ENCODE data around the gene TOE1.

The TOE1 gene

GRCh38 chr1:45326627-45327623, 13.0 kb upstream of the TOE1 start, which contains the start of gene HPDL:
Gene HPDL, plus strand, starts transcription at chr1:45326895. Its CDS starts 254 bp downstream, at chr1:45327149.
- DNase-seq, result peak; percentile 73 to 87 (median 87)
- H3K27me3 ChIP-seq (replicated peaks in 2 of 5; ENCODE audit: control insufficient read depth in 4 of 5, insufficient read depth in 5 of 5, low read length in 4 of 5), result no peaks in the 10 kb centered on the region
- H3K9me3 ChIP-seq (ENCODE audit: control extremely low read depth in 1 of 5, control insufficient read depth in 4 of 5, insufficient read depth in 2 of 5, low read depth in 1 of 5, low read length in 4 of 5), result no peaks in the 10 kb centered on the region
- ChIA-PET POLR2A (interaction anchor here (0.5 to 4.1 kb wide), 5 partner anchors 13 to 597 kb away, joined by 3 to 18 read pairs (median 3); partner anchors contain the start of genes MUTYH and TOE1), CTCF (interaction anchor here (0.6 to 3.5 kb wide), 10 partner anchors 11 to 585 kb away, joined by 3 to 13 read pairs (median 4); partner anchors contain the start of genes MUTYH and TOE1)
- peaks cover 0 to 15% (median 13%) of the 10 kb centered on the region in 4 experiments for H3K36me3 ChIP-seq (ENCODE audit: control insufficient read depth in 4 of 4, insufficient read depth in 4 of 4, low read length in 3 of 4)
- WGBS (ENCODE audit: insufficient coverage), result 12% methylated on average over 78 of the region's 96 CpGs
- H3K4me3 ChIP-seq (ENCODE audit: control insufficient read depth in 1 of 7, extremely low read depth in 1 of 7, insufficient read depth in 4 of 7, low read depth in 2 of 7, low read length in 6 of 7), result peak within 1 kb of the TSS; percentile 46 to 84 (median 76)
- H3K27ac ChIP-seq (ENCODE audit: insufficient read depth in 1 of 2, low read depth in 1 of 2, low read length in 2 of 2, poor library complexity in 1 of 2, severe bottlenecking in 2 of 2), result no peak within 1 kb of the TSS
- peaks cover 9 to 31% (median 24%) of the 10 kb centered on the region in 4 experiments for H3K4me1 ChIP-seq (ENCODE audit: control extremely low read depth in 1 of 4, control insufficient read depth in 4 of 4, insufficient read depth in 4 of 4, low read length in 3 of 4)

GRCh38 chr1:45327644-45328515, 12.1 kb upstream of the TOE1 start:
- POLR2A ChIA-PET, result interaction anchor here (0.9 to 4.1 kb wide), 3 partner anchors 12 to 597 kb away, joined by 3 to 18 read pairs (median 4); partner anchors contain the start of genes MUTYH, RNU5D-1 and TOE1
- H3K4me1 ChIP-seq (ENCODE audit: control extremely low read depth in 1 of 4, control insufficient read depth in 4 of 4, insufficient read depth in 4 of 4, low read length in 3 of 4), result peaks cover 9 to 31% (median 24%) of the 10 kb centered on the region in 4 experiments
- H3K36me3 ChIP-seq (ENCODE audit: control insufficient read depth in 4 of 4, insufficient read depth in 4 of 4, low read length in 3 of 4), result peaks cover 0 to 24% (median 18%) of the 10 kb centered on the region in 4 experiments
- WGBS (ENCODE audit: insufficient coverage), result 59% methylated on average over 18 of the region's 19 CpGs
- CTCF ChIA-PET, result interaction anchor here (0.6 to 3.5 kb wide), 10 partner anchors 8 to 241 kb away, joined by 3 to 13 read pairs (median 4); partner anchors contain the start of genes MUTYH and TOE1
- peak overlapping the region in 6 of 7 experiments; percentile 46 to 84 (median 76) for H3K4me3 ChIP-seq (ENCODE audit: control insufficient read depth in 1 of 7, extremely low read depth in 1 of 7, insufficient read depth in 4 of 7, low read depth in 2 of 7, low read length in 6 of 7)
- H3K9me3 ChIP-seq (ENCODE audit: control extremely low read depth in 1 of 5, control insufficient read depth in 4 of 5, insufficient read depth in 2 of 5, low read depth in 1 of 5, low read length in 4 of 5), result no peaks in the 10 kb centered on the region
- DNase-seq, result peak in 1 of 3 donors; percentile 19
- no peak overlapping the region for H3K27ac ChIP-seq (ENCODE audit: insufficient read depth in 1 of 2, low read depth in 1 of 2, low read length in 2 of 2, poor library complexity in 1 of 2, severe bottlenecking in 2 of 2)
- no peaks in the 10 kb centered on the region for H3K27me3 ChIP-seq (replicated peaks in 2 of 5; ENCODE audit: control insufficient read depth in 4 of 5, insufficient read depth in 5 of 5, low read length in 4 of 5)

DNA sequence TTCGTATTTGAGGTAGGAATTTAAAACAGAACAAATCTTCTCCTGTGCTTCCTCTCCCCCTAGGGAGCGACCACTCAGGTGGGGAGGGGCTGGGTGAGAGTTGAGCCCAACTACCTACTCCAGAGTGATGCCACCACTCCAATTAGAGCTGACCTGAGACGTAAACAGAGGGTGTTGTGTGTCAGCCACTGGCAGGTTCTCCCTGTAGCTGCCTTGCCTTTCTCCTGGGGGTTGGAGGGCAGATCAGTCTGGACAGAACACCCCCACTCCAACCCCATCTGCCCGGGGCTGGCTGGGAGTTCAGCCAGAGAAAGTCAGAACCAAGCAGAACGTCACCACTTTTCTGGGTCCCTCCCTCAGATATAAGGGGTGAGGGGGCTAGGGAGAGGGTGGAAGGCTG, 11.3 kb upstream of the TOE1 start:
- Histone ChIP-seq H3K4me1 (ENCODE audit: control extremely low read depth in 1 of 4, control insufficient read depth in 4 of 4, insufficient read depth in 4 of 4, low read length in 3 of 4) (peaks cover 9 to 31% (median 24%) of the 10 kb centered on the region in 4 experiments), H3K27ac (ENCODE audit: insufficient read depth in 1 of 2, low read depth in 1 of 2, low read length in 2 of 2, poor library complexity in 1 of 2, severe bottlenecking in 2 of 2) (no peak overlapping the region), H3K9me3 (ENCODE audit: control extremely low read depth in 1 of 5, control insufficient read depth in 4 of 5, insufficient read depth in 2 of 5, low read depth in 1 of 5, low read length in 4 of 5) (no peaks in the 10 kb centered on the region), H3K36me3 (ENCODE audit: control insufficient read depth in 4 of 4, insufficient read depth in 4 of 4, low read length in 3 of 4) (peaks cover 0 to 32% (median 22%) of the 10 kb centered on the region in 4 experiments), H3K4me3 (ENCODE audit: control insufficient read depth in 1 of 7, extremely low read depth in 1 of 7, insufficient read depth in 4 of 7, low read depth in 2 of 7, low read length in 6 of 7) (peak overlapping the region in 2 of 7 experiments; percentile 19 to 21), H3K27me3 (replicated peaks in 2 of 5; ENCODE audit: control insufficient read depth in 4 of 5, insufficient read depth in 5 of 5, low read length in 4 of 5) (no peaks in the 10 kb centered on the region)
- 100% methylated on average over 1 of the region's 5 CpGs for WGBS (ENCODE audit: insufficient coverage)
- no peak for DNase-seq
- ChIA-PET CTCF (interaction anchor here (1.1 to 3.5 kb wide), 2 partner anchors 9 to 165 kb away, joined by 3 to 13 read pairs; no protein-coding TSS in a partner anchor), POLR2A (interaction anchor here (1.5 to 4.1 kb wide), 2 partner anchors 11 to 598 kb away, joined by 4 to 18 read pairs; partner anchors contain the start of genes MUTYH, RNU5D-1 and TOE1)

- no peak overlapping the region for H3K27ac ChIP-seq (ENCODE audit: insufficient read depth in 1 of 2, low read depth in 1 of 2, low read length in 2 of 2, poor library complexity in 1 of 2, severe bottlenecking in 2 of 2)
- H3K9me3 ChIP-seq (ENCODE audit: control extremely low read depth in 1 of 5, control insufficient read depth in 4 of 5, insufficient read depth in 2 of 5, low read depth in 1 of 5, low read length in 4 of 5), result no peaks in the 10 kb centered on the region
- no peak overlapping the region for H3K4me3 ChIP-seq (ENCODE audit: control insufficient read depth in 1 of 7, extremely low read depth in 1 of 7, insufficient read depth in 4 of 7, low read depth in 2 of 7, low read length in 6 of 7)
- ChIA-PET CTCF (interaction anchor here (1.1 to 3.5 kb wide), 2 partner anchors 24 to 164 kb away, joined by 3 to 13 read pairs; no protein-coding TSS in a partner anchor), POLR2A (interaction anchor here (1.5 to 4.1 kb wide), 2 partner anchors 10 to 598 kb away, joined by 4 to 18 read pairs; partner anchors contain the start of genes MUTYH, RNU5D-1 and TOE1)
- DNase-seq, result no peak
- 89% methylated on average over 3 of the region's 4 CpGs for WGBS (ENCODE audit: insufficient coverage)
- peaks cover 0 to 34% (median 24%) of the 10 kb centered on the region in 4 experiments for H3K36me3 ChIP-seq (ENCODE audit: control insufficient read depth in 4 of 4, insufficient read depth in 4 of 4, low read length in 3 of 4)
- H3K27me3 ChIP-seq (replicated peaks in 2 of 5; ENCODE audit: control insufficient read depth in 4 of 5, insufficient read depth in 5 of 5, low read length in 4 of 5), result no peaks in the 10 kb centered on the region
- peaks cover 9 to 38% (median 31%) of the 10 kb centered on the region in 4 experiments for H3K4me1 ChIP-seq (ENCODE audit: control extremely low read depth in 1 of 4, control insufficient read depth in 4 of 4, insufficient read depth in 4 of 4, low read length in 3 of 4)
These were observed 10.5 kb upstream of the TOE1 start for GRCh38 chr1:45329445-45329844.

GRCh38 chr1:45331436-45332345, 8.3 kb upstream of the TOE1 start:
- H3K27me3 ChIP-seq (replicated peaks in 2 of 5; ENCODE audit: control insufficient read depth in 4 of 5, insufficient read depth in 5 of 5, low read length in 4 of 5), result no peaks in the 10 kb centered on the region
- H3K4me1 ChIP-seq (ENCODE audit: control extremely low read depth in 1 of 4, control insufficient read depth in 4 of 4, insufficient read depth in 4 of 4, low read length in 3 of 4), result peaks cover 6 to 35% (median 27%) of the 10 kb centered on the region in 4 experiments
- peaks cover 0 to 34% (median 24%) of the 10 kb centered on the region in 4 experiments for H3K36me3 ChIP-seq (ENCODE audit: control insufficient read depth in 4 of 4, insufficient read depth in 4 of 4, low read length in 3 of 4)
- H3K4me3 ChIP-seq (ENCODE audit: control insufficient read depth in 1 of 7, extremely low read depth in 1 of 7, insufficient read depth in 4 of 7, low read depth in 2 of 7, low read length in 6 of 7), result no peak overlapping the region
- ChIA-PET CTCF (interaction anchor here (1.3 kb wide), 1 partner anchor 24 kb away, joined by 3 read pairs; no protein-coding TSS in a partner anchor), POLR2A (interaction anchor here (0.6 kb wide), 1 partner anchor 9 kb away, joined by 3 read pairs; the partner anchor contains the start of genes MUTYH and TOE1)
- H3K27ac ChIP-seq (ENCODE audit: insufficient read depth in 1 of 2, low read depth in 1 of 2, low read length in 2 of 2, poor library complexity in 1 of 2, severe bottlenecking in 2 of 2), result no peak overlapping the region
- 98% methylated on average over 17 of the region's 18 CpGs for WGBS (ENCODE audit: insufficient coverage)
- DNase-seq, result no peak
- no peaks in the 10 kb centered on the region for H3K9me3 ChIP-seq (ENCODE audit: control extremely low read depth in 1 of 5, control insufficient read depth in 4 of 5, insufficient read depth in 2 of 5, low read depth in 1 of 5, low read length in 4 of 5)

All from common myeloid progenitor, CD34-positive (primary cell).